Fibroblast of the aortic adventitia (primary cell): ENCODE results near the gene RET. TPM values are rescaled to one million over a fixed set of nuclear protein-coding genes. Genes with fewer than 3 reads are reported as not detected.
"Not testable (repeated sequence)": the region's sequence is repeated elsewhere in the genome, so short reads cannot be mapped to it uniquely, and the experiment has no call there.

Experiments used
- DNase-seq: peaks from one replicate; pipeline ENCODE4 v3.0.0-alpha.2; 2010; ENCODE audit warnings: low read depth
- H3K4me3 ChIP-seq: 2 replicates; pipeline ENCODE4 v1.5.1; 2011; ENCODE audit warnings: low read depth, mild to moderate bottlenecking, control low read depth, low read length, moderate library complexity
- CTCF ChIP-seq: IDR thresholded peaks from 2 replicates; pipeline ENCODE4 v1.5.1; 2011; ENCODE audit warnings: mild to moderate bottlenecking, low read length, control low read depth, inconsistent platforms; ENCODE audit not compliant: insufficient read depth
- total RNA-seq: library from RNA; depleted of rRNA; stranded (reverse); fragments of >200 nt; gene quantifications from 2 replicates; pipeline ENCODE4 v1.2.3, GENCODE V29; 2012; ENCODE audit warnings: low replicate concordance

RET gene
- total RNA-seq, 1 donor = 0.27 TPM

DNA sequence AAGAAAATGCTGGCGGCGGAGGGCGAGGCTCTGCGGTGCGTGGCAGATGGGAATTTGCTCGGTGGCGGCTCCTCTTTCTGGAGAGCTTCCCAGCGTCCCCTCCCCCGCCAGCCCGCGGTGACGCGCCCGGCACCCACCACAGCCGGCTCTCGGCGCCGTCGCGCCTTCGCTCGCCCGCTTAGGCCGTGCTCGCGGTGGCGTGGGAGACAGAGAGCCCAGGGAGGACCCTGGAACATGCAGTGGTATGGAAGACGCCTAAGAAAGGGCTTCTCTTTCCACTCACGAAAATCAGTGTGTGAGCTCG lies 60.8 kb downstream of the RET start:
- peak overlapping the region; percentile 89 for H3K4me3 ChIP-seq
- TF ChIP-seq CTCF = no peak
- DNase-seq = peak; percentile 54

DNA sequence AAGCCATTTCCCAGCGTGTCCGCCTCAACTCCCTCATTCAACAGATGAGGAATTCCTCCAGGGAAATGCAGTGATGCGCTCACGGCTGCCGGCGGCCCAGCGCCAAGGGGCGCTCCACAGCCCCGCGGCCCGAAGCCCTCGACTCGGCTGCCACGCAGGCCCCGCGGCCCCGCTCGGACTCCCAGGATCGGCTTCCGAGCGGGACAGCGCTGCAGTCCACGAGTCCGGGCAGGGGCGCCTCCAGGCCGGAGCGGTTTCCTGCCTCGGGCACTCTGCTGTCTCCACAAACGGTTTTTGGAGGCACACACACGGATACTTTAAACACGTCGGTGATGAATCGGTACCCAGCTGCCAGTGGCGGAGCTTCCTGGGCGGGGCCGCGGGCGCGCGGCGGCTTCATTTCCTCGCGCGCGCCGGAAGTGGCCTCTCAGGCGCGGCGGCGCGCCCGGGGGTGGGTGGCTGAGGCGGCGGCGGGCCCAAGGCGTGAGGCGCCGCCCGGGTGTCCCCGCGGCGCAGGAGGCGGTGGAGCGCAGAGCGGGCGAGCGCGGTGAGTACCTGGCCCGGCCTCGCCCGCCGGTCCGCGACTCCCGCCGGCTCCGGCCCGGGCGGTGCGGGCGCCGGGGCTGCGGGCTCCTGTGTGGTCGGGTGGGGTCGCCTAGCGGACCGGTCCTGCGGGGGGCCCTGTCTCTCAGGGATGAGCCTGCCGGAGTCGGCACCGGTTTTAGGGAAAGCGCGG lies 61.3 kb downstream of the RET start, which contains the start of gene CSGALNACT2:
Gene CSGALNACT2 (plus strand): TSS at position 425 of the 736 bp plus-strand sequence. CDS start 16,705 bp downstream, outside the sequence.
- DNase-seq = peak; percentile 81
- peak within 1 kb of the TSS; percentile 89 for H3K4me3 ChIP-seq
- no peak for TF ChIP-seq CTCF

DNA sequence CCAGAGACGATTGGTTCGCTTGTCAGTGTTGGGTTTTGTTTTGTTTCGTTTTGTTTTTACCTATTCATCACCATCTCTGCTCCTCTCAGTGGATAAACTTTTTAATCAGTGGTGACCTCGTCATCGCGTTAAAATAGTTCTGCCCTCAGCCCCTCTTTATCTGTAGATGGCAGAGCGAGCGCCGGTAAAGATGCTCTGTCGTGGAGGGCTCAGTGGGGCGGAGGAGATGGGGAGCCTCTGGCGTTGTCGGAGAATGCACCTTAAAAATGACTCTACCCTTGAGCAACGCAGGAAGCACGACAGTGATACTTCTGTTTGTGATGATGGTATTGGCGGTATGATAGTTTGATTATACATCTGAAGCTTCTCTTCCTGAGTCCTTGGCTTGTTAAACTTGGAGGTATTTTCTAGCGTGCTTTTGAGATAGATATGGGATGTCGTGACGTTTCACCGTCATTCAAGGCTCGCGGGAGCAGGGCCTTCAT lies 61.9 kb downstream of the RET start:
- DNase-seq = peak; percentile 62
- no peak for TF ChIP-seq CTCF
- peak overlapping the region; percentile 89 for H3K4me3 ChIP-seq

- DNase-seq = no peak
- no peak for TF ChIP-seq CTCF
- H3K4me3 ChIP-seq = no peak overlapping the region
These were observed 64.6 kb downstream of the RET start for GRCh38 chr10:43141421-43141820.

DNA sequence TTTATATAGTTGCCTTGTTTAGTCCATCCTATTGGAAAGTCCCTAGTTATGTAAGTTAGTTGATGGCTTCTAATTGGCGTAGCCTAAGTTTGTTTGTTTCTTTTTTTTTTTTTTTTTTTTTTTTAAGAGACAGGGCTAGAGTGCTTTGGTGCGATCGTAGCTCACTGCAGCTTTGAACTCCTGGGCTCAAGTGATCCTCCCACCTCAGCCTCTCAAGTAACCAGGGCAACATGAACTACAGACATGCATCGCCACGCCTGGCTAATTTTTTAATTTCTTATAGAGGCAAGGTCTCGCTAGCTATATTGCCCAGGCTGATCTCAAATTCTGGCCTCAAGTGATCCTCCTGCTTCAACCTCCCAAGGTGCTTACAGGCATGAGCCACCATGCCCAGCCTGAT lies 68.4 kb downstream of the RET start:
- no peak for TF ChIP-seq CTCF
- H3K4me3 ChIP-seq = no peak overlapping the region
- DNase-seq = no peak

GRCh38 chr10:43145936-43146335 lies 69.1 kb downstream of the RET start:
- H3K4me3 ChIP-seq, DNase-seq: not testable (repeated sequence)

- TF ChIP-seq CTCF = no peak
- no peak overlapping the region for H3K4me3 ChIP-seq
- DNase-seq = peak; percentile 46
These were observed 74.5 kb downstream of the RET start for GRCh38 chr10:43151371-43151770.
